ENCODE results near the gene MYO5C.
"Not testable (repeated sequence)": the region's sequence is repeated elsewhere in the genome, so short reads cannot be mapped to it uniquely, and the experiment has no call there.

Gene MYO5C

DNA sequence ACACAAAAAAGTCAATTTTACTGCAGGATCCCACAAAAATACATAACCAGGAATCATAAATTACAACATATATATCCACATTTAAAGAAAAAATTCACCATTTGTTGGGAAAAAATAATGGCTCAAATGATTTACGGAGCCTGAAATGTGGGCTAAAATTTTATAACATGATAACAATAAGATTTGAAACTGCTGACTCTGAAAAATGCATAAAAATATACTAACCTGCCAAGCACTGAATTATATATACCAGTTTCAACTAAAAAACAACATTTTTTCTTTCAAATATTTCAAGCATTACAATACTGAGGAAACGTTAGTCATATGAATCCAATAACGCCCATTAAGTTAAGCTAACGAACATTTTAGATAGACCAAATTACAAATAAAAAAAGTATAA lies 12.2 kb upstream of the MYO5C start:
- no peak for DNase-seq

DNA sequence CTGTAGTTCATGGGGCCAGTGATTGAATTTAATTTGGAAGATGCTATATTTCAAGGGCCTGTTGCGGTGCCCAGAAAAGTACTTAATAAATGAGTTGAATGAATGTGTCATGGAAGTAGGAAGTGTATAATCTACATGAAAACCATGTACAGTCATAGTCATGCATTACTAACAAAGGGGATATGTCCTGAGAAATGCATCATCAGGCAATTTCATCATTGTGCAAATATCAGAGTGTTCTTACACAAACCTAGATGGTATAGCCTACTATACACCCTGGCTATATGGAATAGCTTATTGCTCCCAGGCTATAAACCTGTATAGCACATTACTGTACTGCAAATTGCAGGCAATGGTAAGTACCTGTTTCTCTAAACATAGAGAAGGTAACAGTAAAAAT lies 10.7 kb upstream of the MYO5C start:
- DNase-seq, result no peak

DNA sequence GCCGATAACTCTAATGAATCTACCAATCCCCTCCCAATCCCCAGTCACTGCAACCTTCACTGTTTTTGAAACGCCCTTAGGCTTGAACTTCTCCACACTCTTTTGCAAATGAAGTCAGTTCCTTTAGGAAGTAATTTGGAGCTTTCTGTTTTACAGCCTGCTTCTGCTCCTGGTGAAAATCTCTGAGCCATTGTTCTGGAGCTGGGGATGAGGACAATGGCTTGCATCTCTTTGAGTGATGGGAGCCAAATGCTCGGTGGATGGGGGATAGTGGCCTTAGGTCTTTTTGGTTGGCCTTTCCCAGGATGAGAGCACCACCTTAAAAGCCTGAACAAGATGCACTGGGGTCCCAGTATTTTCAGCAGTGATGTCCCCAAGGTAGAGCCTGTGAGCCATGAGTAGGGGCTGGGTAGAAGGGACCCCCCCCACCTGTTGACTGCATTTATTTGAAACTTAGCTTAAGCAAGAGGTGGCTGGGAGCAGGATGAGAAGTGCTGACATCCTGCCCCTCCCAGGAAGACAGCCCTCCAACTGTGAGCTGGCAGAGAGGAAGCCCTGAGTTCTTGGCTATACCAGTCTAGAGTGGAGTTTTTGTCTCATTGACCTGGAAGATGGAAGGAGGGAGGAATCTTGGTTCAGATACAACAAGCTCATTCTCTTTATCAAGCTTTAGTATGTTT lies 7.6 kb upstream of the MYO5C start:
- no peak for DNase-seq

DNA sequence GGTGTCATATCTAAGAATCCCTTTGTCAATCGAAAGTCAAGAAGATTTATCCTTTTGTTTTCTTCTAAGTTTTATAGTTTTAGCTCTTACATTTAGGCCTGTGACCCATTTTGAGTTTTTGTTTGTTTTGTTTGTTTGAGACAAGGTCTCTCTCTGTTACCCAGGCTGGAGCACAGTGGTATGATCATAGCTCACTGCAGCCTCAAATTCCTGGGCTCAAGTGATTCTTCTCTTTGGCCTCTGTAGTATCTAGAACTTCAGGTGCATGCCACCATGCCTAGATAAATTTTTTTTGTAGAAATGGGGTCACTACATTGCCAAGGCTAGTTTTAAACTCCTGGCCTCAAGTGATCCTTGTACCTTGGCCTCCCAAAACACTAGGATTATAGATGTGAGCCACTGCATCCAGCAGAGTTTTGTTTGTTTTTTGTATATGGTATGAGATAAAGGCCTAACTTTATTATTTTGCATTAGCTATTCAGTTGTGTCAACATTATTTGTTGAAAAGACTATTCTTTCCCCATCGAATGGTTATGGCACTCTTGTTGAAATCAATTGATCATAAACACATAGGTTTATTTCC lies 5.8 kb upstream of the MYO5C start:
- DNase-seq, result no peak

DNA sequence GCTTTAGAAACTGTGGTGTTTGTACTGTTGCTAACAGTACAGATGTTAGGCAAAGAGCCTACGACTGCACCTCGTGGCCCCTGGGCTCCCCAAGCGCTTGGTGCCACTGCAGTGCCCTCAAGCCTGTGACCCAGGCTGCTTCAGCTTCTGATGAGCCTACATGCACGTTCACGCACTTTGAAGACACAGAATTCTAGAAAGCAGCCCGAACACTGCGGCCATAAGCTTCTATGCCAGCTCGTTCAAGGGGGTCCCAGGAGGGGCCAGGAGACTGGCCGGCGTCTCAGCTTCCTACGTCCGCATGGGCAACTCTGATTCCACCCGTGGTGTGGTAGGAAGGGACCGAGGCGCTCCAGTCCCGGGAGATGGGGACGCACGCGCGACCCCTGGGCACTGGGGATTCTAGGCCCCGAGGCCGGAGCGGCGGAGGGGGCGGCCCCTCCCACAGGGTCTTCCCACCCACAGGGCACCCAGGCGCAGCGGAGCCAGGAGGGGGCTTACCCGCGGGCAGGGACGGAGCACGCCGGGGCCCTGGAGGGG lies 653 bp downstream of the MYO5C start:
- DNase-seq, result no peak

DNA sequence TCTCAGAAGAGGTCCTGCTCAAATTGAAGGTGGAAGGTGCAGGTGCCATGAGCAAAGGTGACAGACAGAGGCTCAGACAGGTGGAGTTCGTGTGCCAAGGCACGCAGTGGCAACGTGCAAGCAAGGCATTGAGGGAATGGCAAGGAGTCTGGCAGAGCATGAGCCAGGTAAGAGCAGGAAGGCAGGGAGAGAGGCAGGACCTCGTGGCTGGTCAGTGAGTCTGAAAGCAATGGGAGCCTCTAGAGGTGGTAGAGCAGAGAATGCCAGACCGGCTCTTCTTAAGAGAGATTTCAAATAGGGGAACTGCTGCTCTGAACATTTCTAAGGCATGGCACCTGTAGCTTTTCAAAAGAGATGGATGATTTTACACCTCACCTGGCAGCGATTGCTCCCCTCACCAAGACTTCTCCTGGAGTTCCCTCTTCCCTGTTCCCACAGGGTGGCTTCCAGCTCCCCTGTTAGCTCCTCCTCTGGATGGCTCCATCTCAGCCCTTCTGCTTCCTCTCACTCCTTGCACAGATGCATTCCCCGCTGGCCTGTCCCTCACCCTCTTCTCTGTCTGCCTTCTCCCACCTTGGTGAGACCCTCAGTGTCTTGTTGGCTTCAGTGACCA lies 2.7 kb downstream of the MYO5C start:
- no peak for DNase-seq

DNA sequence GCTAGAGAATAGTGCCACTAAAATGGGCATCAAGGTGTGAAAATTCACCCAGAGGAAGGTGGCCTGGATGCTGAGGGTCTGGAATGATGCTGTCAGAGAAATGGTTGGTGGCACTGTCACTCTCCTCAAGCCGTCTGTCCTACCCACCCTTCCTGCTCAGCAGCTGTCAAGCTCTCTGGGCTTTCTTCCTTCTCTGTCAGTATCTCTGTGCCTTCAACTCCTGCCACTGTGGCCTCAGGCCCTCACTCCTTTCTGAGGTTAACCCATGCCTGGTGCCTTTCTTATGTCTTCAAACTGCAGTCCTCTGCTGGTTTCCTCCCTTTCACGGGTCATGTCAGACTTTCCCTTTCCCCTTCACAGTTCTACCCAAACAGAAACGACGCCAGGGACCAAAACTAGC lies 4.4 kb downstream of the MYO5C start:
- no peak for DNase-seq

DNA sequence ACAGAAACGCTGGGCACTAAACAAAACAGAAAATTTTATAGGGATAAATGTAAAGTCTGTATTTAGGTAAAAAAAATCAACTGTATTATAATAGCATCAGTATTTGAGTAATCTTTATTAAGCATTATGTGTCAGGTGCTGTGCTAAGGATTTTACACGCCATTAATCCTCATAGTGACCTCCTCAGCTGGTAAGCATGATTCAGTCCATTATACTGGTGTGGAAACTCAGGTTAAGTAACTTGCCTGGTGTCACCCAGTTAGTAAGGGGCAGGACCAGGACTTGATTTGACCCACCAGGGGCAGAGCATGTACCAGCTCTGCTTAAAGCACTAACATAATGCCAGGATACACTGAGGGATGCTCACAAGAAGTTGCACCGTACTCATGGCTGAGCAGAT lies 4.8 kb downstream of the MYO5C start:
- DNase-seq, result no peak

DNA sequence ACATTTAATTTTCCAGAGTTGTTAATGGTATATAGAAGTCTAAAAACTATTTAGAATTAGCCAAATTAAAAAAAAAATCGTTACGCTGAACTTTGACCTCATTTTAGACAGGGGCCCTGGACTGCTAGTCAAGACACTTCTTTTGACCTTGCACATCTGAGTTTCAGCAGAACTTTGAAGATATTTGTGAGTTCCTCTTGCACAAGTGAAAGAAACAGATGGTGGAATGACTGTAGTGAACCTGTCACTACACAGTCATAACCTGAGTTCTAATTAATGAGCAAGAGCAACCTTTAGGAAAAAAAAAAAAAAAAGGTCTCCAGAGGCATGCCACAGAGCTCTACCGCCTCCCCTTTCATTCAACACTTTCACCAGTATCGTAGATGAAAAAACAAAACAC lies 5.3 kb downstream of the MYO5C start:
- no peak for DNase-seq

DNA sequence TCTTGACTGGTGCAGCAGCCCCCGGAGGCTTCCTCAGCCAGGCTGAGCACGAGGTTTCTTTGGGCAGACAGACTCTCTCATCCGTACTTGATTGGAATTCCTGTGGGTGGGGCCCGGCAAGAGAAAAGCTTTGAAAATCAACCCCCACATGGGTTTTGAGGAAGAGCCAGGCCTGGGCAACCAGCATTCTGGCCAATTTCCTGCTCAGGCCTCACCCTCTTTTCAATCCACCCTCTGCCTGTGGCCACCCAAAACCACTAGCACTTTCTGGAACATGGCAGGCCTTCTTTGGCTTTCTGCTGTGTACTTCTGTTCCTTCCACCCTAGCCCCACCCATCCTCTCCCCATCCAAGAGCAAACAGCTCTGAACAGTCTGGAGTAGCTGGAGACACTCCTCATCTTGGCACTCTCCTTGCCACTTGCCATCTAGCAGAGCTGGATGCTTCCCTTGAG lies 5.9 kb downstream of the MYO5C start:
- no peak for DNase-seq

DNA sequence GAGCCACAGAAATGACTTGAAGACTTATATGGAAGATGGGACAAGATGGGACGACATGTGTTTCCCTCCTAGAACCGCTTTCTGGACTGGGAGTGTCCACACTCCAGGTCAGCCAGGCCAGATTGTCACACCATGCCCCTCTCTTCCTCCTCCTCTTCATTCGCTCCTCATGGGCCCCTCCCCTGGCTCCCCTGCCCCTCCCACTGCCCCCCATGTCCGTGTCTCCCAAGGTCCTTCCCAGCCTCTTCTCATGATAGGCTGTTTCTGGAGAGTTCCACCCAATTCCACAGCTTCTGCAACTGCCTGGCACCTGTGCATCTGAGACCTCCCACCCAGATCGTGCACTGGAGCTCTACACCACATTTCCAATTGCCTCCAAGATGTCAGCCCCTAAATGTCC lies 6.6 kb downstream of the MYO5C start:
- DNase-seq, result no peak

DNA sequence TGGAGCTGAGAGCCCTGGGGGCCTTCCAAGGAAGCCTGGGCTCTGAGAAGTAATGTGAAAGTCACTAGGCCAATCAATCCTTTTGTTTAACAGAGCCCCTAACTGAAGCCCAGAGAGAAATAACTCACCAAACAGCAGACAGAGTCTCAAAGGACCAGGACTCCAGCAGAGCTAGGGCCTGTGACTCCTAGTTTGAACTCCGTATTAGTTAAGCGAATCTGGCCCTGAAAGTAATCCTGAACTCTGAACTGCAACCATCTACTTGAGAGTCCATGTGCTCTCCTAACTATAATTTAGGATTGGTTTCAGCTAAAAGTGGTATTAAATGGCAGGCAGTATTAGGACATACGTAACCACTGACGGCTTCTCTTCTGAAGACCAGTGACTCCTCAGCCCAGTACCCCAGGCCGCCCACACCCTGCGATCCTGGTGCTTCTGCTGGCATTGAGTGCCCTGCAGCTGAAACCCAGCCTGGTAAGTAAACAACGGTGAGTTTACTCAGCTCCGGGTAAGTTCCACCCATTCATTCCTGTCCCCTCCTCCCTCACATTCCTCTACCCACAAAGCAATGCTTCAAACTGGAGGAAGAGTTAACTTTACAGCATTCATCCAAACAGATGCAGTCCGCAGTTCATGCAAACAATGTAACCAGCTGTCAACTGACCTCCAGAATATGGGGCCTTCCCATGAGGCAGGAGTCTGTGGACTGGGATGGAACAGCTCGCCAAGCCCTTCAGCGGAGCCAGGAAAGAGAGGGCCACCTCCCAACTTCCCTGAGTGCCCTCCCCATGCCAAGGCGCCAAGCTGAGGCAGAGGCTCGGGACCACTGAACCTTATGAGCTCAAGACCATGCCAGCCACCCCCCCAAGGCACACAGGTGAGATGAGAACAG lies 7.3 kb downstream of the MYO5C start:
- DNase-seq, result no peak

DNA sequence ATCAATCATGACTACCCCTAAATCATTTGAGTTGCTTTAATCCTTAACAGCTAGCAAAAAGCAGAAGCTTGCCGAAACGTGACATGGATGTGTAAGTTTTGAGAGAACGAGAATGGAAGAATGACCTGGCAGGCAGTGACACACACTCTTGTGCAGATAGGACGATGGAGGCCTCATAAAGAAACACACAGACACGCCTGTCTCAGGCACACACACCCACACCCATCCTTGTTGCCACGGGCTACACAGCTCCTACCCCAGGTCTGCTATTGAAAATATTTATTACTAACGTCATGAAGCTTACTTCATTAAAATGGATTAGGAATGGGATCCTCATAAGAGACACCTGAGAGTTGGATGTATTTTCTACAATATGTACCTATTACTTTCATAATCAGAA lies 8.5 kb downstream of the MYO5C start:
- DNase-seq, result no peak

DNA sequence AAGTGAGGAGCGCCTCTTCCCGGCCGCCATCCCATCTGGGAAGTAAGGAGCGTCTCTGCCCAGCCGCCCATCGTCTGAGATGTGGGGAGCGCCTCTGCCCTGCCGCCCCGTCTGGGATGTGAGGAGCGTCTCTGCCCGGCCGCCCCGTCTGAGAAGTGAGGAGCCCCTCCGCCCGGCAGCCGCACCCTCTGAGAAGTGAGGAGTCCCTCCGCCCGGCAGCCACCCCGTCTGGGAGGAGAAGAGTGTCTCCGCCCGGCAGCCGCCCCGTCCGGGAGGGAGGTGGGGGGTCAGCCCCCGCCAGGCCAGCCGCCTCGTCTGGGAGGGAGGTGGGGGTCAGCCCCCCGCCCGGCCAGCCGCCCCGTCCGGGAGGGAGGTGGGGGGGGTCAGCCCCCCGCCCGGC lies 9.7 kb downstream of the MYO5C start:
- not testable (repeated sequence) for DNase-seq

DNA sequence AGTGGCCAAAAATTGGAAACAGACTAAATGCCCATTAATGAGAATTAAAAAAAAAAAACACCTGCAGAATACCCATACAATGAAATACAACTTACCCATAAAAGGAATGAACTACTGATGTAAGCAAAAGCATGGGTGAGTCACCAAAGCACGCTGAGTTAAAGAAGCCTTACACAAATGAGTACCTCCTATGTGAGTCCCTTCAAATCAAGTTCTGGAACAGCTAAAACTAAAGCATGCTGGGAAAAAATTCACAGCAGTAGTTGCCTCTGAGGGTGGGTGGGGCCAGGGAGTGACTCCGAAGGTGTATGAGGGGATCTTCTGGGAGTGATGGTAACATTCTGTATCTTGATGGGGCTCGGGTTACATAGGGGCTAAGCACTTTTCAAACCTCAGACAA lies 11.4 kb downstream of the MYO5C start:
- no peak for DNase-seq

DNA sequence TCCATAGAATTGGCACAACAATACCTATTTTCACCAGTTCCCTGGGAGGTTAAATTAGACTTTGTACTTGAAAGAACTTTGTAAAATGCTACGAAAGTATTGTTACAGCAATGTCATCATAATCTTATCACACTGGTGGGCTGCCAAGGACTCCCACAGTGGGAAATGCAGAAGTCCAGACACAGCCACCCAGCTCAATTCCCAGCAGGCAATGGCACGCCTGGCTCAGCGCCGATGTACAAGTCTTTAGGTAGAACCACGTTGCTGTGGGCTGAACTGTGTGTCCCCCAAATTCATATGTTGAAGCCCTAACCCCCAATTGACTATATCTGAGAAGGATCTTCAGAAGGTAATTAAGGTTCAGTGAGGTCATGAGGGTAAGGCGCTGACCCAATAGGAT lies 12.3 kb downstream of the MYO5C start:
- DNase-seq, result no peak

DNA sequence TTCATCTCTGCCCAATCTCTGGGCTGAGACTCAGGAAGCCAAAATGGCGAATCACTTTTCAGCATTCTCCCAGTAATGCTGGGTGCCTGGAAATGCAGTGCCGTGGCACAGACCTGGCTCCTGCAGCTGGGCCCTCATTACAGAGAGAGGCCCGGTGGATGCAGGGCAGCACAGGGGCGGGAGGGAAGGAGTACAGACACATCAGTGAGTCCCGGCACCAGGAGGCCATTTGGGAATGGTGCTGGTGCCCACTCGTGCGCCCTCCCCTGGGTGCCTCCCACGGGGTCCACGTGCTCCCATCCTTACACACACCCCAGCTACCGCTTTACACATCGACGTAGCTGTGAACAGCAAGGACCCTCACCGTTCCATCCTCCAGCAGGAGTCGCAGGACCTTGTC lies 13.2 kb downstream of the MYO5C start:
- no peak for DNase-seq

DNA sequence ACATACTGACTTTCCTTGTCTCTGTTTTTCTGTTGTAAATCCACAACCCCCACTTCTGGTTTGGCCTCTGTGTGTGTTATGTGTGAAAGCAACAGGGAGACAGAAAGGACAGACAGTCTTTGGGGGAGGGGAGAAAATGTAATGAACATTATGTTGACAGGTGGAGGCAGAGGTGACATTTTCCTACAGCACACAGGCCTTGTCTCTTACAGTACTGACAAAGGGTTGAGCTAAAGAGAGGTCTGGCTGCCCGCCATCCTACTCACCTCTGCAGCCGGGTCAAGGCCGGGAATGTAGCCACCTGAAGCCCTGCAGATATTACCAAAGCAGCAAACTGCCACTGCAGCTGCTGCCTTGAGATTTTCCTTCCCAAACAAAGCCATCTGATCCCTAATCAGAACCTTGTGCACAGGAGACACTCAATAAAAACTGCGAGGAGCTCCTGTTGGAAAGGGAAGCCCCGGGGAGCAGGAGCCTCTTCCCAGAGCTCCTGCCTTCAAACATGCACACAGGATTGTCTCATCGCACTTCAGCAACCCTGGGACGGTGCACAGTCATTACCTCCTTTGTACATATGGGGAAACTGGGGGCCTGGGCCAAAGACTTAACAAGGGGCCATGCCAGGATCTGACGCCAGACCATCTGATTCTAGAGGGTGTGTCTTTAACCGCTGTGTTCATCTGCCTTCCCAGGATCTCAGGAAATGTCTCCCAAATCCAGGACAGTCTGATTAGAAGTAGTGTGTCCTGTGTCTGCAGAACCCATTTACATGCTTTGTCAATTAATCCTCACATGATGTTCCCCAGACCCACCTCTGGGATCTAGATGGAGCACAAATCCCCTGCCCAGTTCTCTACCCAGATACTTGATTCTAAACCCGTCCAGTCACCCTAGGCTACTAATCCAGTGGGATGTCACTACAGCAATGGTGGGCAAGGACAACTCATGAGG lies 14.2 kb downstream of the MYO5C start:
- DNase-seq, result no peak

DNA sequence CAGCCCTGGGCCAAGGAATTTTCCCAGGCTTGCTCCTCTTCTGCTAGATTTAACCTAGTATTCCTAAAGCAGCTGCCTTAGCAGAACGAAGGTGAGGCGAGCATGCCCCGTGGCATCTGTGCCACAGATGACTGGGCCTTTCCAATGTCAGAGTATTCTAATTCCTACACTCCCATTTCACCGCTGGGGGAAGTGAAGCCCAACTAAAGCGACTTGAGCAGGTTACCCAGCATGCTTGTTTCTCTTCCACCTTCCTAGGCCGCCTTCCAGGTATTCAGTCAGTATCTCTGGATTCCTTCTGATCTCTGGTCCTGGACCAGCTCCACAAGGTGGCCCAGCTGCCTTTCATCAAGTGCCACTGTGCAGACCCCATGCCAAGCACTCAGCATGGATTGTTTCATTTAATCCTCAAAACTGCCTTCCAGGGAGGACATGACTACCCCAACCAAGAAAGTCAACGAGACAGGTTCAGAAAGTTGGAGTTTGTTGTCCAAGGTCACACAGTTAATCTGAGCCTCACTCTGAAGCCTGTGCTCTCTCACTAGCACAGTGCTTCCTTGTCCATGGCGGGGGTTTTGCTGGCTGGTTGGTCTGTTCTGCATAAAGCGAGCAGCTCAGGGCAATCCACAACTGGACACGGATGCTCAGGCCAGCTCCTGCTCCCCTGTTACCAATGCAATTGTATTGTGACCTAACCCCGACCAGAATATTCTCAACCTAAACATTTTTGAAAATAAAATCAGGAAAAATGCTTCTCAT lies 15.1 kb downstream of the MYO5C start:
- no peak for DNase-seq

DNA sequence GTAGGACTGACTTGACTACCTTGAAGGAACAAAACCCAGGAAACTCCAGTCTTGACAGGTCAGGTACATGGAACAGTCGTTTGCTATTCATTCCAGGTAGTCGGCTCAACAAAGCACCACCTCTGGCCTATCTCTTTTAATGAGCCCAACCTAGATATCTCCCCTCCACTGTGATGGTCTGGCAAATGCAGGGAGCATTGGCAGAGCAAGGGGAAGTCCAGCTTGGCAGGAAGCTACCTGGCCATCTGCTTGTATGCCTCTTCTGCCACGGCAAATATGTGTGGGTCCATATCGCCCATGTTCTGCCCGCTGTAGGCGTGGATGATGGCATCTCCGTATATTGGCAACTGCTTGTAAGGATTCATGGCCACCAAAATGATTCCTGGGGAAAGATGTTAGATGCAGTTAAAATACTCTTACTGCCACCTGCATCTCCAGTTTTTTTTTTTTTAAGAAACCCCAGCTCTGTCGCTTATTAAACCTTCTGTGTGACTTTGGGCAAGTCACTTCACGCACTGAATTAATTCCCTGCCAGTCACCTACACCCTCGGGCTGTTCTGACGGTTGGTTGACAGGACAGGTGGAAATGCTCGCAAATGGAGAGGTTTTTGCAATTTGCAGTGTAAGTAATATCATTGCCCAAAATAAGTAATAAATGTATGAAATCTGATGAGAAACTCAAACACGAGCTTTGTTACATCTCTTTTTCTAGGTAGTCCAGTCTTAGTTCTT lies 16.8 kb downstream of the MYO5C start:
- no peak for DNase-seq

DNA sequence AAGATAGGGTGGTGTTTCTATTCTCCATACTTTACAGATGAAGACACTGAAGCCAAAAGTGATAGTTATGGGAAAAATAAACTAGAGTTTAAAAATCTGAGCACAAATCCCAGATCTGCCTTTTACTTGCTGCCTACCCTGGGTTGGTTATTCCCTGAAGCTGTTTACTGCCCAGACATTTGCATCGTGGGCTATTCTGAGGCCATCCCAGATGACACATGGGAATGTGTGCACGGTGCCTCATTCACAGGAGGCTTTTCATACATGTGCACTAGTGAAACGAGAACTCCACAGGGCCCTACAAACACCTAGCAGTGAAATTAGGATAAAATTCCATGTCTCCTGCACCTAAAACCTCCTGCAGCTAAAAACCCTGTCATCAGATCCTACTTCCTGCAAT lies 17.5 kb downstream of the MYO5C start:
- no peak for DNase-seq
